SK-N-SH treated with all-trans-retinoic acid at 6 μM for 48 hours (cell line): ENCODE data around the gene TMEM219.

Experiments
- ESRRG ChIP-seq: fragments of 250-450 bp; sonication (Bioruptor Pico); IDR thresholded peaks from 2 replicates; pipeline ENCODE4 v1.6.1; 2021; ENCODE audit warnings: mild to moderate bottlenecking
- RARB ChIP-seq: fragments of 250-450 bp; sonication (Bioruptor Pico); IDR thresholded peaks from 2 replicates; pipeline ENCODE4 v1.8.0; 2021; ENCODE audit warnings: mild to moderate bottlenecking, moderate library complexity
- ZFP30 ChIP-seq: fragments of 450-650 bp; formaldehyde crosslinking; IDR thresholded peaks from 2 replicates; pipeline ENCODE4 v1.5.0; 2022; ENCODE audit warnings: mild to moderate bottlenecking, moderate library complexity
- ZNF70 ChIP-seq: fragments of 450-650 bp; formaldehyde crosslinking; IDR thresholded peaks from 2 replicates; pipeline ENCODE4 v1.5.0; 2020; ENCODE audit warnings: mild to moderate bottlenecking, moderate library complexity

DNA sequence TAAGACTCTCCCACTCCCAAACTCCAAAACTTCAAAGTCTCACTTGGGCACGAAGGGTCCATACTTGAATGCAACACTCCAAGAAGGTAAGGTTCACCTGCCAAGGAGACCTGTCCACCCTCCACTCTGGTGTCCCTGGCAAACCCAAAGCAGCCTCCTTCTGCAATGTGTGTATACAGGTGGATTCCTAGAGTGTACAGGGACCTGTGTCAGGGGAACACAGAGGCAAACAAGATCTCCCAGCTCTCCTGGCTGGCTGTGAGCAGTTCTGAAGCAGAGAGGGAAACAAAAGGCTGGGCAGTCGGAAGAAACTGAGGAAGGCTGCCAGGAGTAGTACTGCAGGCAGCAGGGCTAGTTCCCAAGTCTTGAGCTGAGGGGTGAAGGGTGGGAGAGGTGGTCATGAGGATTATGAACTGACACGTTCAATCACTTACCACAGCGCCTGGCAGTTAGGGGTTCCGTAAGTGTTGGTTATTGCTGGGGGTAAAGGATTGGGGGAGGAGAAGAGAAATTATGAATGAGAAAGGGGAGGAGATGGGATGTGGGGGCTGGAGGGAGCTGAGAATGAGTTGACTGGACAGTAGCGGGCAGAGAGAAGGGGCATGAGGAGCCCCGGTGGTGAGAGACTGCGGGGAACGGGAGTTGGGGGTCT lies 36.6 kb upstream of the TMEM219 start:
- TF ChIP-seq RARB (CRISPR knock-in tag): no peak
- TF ChIP-seq ESRRG: no peak
- TF ChIP-seq ZNF70 (CRISPR knock-in tag): no peak
- no peak for TF ChIP-seq ZFP30
